Measurements from ENCODE around the gene HSD17B1. TPM values are rescaled to one million over a fixed set of nuclear protein-coding genes. Genes with fewer than 3 reads are reported as not detected.
"Not testable (repeated sequence)": the region's sequence is repeated elsewhere in the genome, so short reads cannot be mapped to it uniquely, and the experiment has no call there.

HSD17B1 gene
- total RNA-seq, 1 donor from 2014 or later, result 3.9 TPM

DNA sequence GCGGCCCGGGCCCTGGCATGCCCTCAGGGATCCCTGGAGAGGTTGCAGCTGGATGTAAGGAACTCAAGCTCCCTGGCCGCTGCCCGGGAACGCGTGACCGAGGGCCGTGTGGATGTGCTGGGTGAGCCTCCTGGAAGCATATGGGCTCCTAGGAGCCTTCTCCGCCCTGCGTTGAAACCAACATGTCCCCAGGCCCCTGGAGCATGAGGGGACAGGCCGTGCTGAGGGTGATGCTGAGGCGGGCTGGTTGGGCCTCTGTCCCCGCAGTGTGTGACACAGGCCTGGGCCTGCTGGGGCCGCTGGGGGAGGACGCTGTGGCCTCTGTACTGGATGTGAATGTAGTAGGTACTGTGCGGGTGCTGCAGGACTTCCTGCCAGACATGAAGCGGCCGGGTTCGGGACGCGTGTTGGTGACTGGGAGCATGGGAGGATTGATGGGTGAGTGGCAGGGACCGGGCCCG, 5.7 kb upstream of the HSD17B1 start:
- DNase-seq (ENCODE audit: low spot score), result no peak

DNA sequence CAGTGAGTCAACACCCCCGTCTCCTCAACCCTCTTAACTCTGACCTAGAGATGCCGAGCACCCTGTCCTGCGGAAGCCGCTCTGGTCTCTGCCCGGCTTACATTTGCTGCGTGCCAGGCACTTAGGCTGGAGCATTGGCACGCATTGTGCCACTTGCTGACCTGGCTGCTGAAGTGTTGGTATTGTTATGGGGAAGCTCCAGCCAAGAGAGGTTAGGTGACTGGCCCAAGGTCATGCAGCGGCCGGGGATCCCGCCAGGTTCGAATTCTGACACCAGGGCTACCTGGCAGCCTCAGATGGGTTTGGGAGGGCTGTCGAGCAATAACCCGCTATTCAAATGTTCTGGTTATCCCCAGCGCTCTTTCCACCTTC, 5.0 kb upstream of the HSD17B1 start:
- DNase-seq (ENCODE audit: low spot score), result no peak

DNA sequence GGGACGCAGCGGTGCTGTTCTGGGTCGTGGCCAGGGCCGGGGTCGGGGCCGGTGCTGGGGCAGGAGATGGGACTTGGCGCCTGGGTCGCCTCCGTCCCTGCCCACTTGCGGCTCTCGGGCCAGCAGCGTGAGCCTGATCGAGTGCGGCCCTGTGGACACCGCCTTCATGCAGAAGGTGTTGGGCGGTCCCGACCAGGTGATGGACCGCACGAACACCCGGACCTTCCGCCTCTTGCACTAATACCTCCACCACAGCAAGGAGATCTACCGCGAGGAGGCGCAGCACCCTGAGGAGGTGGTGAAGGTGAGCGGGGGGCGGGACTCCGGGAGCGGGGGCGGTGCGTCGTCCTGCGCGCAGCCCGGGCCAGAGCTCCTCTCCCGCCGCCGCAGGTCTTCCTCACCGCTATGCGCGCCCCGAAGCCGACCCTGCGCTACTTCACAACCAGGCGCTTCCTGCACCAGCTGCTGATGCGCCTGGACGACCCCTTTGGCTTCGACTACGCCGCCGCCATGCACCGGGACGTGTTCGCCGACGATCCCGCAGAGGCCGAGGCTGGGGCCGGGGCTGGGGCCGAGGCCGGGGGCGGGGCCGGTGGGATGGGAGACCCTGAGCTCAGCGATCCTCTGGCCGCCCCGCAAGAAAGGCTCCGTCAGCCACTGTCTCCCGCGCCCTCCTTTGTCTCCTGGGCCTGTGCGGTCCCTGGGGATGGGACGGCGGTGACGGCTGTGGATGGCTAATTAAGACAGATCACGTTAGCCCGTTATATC, 4.5 kb upstream of the HSD17B1 start:
- peak; percentile 60 for DNase-seq (ENCODE audit: low spot score)

DNA sequence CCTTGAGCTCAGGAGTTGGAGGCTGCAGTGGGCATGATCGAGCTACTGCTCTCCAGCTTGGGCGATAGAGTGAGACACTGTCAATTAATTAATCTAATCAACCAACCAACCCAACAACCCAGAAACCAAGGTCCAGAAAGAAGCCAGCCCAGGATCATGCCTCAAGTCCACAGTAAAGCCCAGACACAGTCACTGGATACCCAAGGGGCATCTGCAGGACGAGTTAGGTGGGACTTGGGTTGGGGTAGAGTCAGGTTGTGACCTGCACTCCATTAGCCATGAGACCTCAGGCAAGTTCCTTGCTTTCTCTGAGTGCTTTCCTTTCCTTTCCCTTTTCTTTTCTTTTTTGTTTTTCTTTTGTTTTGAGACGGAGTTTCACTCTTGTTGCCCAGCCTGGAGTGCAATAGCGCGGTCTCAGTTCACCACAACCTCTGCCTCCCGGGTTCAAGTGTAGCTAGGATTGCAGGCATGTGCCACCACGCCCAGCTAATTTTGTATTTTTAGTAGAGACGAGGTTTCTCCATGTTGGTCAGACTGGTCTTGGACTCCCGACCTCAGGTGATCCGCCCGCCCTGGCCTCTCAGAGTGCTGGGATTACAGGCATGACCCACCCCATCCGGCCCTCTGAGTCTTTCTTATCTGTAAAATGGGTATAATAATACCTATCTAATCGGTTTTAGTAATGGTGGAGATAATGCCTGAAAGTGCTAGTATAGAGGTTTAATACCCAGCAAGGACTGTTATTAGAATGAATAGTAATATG, 3.5 kb upstream of the HSD17B1 start:
- DNase-seq (ENCODE audit: low spot score), result no peak

DNA sequence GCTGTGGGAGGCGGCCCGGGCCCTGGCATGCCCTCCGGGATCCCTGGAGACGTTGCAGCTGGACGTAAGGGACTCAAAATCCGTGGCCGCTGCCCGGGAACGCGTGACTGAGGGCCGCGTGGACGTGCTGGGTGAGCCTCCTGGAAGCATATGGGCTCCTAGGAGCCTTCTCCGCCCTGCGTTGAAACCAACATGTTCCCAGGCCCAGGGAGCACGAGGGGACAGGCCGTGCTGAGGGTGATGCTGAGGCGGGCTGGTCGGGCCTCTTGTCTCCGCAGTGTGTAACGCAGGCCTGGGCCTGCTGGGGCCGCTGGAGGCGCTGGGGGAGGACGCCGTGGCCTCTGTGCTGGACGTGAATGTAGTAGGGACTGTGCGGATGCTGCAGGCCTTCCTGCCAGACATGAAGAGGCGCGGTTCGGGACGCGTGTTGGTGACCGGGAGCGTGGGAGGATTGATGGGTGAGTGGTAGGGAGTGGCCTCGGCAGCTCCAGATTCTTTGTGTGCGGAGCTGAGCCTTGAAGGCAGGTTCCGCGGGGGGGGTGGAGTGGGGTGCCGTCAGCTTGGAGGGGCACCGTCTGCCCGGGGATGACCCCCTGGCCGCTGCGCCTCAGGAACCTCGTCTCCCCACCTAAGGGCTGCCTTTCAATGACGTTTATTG, 567 bp downstream of the HSD17B1 start:
- peak; percentile 47 for DNase-seq (ENCODE audit: low spot score)

DNA sequence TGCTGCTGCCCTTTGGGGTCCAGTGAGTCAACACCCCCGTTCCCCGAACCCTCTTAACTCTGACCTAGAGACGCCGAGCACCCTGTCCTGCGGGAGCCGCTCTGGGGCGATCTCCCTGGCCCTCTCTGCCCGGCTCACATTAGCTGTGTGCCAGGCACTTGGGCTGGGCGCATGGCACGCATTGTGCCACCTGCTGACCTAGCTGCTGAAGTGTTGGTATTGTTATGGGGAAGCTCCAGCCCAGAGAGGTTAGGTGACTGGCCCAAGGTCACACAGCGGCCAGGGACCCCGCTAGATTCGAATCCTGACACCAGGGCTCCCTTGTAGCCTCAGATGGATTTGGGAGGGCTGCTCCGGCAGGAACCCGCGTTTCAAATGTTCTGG, 1.1 kb downstream of the HSD17B1 start:
- DNase-seq (ENCODE audit: low spot score), result no peak

DNA sequence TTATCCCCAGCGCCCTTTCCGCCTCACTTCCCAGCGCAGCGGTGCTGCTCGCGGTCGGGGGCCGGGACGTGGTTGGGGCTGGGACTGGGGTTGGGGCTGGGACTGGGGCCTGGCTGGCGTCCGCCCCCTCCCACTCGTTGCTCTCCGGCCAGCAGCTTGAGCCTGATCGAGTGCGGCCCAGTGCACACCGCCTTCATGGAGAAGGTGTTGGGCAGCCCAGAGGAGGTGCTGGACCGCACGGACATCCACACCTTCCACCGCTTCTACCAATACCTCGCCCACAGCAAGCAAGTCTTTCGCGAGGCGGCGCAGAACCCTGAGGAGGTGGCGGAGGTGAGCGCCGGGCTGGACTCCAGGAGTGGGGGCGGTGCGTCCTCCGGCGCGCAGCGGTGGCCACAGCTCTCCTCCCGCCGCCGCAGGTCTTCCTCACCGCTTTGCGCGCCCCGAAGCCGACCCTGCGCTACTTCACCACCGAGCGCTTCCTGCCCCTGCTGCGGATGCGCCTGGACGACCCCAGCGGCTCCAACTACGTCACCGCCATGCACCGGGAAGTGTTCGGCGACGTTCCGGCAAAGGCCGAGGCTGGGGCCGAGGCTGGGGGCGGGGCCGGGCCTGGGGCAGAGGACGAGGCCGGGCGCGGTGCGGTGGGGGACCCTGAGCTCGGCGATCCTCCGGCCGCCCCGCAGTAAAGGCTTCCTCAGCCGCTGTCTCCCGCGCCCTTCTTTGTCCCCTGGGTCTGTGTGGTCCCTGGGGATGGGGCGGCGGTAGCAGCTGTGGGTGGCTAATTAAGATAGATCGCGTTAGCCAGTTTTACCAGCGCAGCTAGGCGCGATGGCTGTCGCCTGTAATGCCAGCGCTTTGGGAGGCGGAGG, 1.8 kb downstream of the HSD17B1 start:
- DNase-seq (ENCODE audit: low spot score), result peak; percentile 91

DNA sequence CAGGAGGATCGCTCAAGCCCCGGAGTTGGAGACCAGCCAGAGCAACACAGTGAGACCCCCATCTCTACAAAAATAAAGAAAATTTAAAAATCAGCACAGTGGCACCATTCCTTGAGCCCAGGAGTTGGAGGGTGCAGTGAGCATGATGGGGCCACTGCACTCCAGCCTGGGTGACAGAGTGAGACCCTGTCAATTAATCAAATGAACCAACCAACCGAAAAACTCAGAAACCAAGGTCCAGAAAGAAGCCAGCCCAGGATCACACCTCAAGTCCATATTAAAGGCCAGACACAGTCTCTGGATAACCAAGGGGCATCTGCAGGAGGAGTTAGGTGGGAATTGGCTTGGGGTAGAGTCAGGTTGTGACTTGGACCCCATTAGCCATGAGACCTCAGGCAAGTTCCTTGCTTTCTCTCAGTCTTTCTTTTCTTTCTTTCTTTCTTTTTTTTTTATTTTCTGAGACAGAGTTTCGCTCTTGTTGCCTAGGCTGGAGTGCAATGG, 2.4 kb downstream of the HSD17B1 start:
- no peak for DNase-seq (ENCODE audit: low spot score)

DNA sequence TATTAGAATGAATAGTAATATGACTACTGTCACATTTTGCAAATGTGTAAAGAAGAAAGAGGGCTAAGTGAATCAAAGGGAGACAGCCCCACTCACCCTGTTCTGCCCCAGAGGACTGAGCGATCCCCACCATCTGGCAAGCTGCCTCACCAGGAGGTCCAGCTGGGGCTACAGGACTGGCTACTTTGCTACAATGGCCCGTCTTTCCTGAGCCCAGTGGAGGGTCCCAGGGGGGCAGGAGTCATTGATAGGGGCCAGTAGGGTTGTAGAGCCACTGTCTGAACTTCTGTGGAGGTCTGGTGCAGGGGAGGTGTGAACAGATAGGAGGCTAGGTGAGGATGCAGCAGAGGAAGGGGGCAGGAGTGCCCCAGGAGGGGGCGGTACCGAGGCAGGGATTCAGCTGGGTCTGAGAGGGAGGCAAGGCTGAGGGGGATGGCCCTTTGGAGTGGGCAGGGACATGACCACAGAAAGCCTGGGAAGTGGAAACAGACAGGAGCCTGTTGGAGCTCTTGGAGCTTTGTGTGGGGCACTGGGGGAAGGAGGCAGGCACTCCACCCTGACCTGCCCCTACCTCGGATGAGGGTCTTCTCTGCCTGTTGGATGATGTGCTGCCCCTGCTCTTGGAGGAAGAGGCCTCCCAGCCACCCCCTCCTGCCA, 3.4 kb downstream of the HSD17B1 start:
- not testable (repeated sequence) for DNase-seq (ENCODE audit: low spot score)

DNA sequence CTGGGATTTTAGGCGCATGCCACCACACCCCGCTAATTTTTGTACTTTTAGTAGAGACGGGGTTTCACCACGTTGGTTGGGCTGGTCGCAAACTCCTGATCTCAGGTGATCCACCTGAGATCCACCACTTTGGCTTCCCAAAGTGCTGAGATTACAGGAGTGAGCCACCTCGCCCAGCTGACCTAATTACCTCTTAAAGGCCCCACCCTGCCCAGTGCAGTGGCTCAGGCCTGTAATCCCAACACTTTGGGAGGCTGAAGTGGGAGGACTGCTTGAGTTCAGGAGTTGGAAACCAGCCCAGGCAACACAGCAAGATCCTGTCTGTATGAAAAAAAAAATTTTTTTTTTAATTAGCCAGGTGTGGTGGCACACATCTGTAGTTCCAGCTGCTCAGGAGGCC, 6.4 kb downstream of the HSD17B1 start:
- DNase-seq (ENCODE audit: low spot score), result no peak

DNA sequence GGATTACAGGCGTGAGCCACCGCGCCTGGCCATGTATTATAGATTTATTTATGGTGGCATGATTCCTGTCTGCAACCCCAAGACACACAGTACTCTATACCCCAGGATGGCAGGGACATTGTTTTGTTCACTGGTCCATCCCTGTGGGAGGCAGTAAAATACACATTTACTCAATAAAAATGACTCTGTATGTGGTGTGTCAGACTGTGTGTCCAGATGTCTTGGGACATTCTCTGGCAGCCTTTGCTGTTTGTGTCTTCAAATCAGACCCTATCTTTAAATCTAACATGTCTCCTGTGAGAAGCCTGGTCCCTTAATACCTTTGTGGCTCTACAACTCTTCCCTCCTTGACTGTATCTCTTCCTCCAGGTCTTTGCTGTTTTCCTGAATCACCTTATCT, 7.5 kb downstream of the HSD17B1 start:
- DNase-seq (ENCODE audit: low spot score), result no peak

DNA sequence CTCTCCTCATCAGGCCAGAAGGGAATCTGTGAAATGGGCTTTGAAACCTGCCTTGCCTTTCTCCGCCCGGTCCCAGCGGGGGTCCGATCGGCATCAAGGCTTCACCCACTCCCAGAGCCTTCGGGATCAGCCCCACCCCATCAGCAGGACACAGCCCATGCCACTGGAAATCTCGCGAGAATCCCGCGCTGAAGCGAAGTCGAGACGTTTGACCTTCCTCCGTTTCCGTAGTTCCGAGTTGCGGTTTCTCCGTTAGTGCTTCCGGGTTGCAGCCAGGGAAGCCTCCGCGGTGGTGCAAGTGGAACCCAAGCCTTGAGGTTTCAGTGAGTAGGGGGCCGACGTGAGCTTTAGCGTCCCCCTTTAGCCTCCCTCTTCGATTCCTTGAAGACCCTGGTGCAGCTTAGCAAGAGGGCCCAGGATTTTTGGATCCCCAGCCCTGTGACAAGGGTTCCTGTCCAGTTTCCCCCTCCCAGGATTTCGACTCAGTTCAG, 9.2 kb downstream of the HSD17B1 start, which contains the start of gene COASY:
COASY (plus strand) TSS at position 252 of the 491 bp plus-strand sequence. CDS start 475 bp downstream, outside the sequence.
- peak; percentile 99 for DNase-seq (ENCODE audit: low spot score)

DNA sequence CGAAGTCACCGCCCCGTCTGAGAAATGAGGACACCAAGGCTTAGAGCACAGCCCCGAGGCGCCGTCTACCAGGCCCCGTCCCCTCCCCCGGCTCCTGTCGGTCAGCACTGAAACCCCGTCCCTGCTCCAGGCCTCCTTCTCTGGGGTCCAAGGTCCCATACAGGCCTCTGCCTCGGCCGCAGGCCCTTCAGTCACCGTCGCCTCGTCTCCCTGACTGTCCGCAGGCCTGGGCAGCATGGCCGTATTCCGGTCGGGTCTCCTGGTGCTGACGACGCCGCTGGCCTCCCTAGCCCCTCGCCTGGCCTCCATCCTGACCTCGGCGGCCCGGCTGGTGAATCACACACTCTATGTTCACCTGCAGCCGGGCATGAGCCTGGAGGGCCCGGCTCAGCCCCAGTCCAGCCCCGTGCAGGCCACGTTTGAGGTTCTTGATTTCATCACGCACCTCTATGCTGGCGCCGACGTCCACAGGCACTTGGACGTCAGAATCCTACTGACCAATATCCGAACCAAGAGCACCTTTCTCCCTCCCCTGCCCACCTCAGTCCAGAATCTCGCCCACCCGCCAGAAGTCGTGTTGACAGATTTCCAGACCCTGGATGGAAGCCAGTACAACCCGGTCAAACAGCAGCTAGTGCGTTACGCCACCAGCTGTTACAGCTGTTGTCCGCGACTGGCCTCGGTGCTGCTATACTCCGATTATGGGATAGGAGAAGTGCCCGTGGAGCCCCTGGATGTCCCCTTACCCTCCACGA, 9.8 kb downstream of the HSD17B1 start:
- no peak for DNase-seq (ENCODE audit: low spot score)

DNA sequence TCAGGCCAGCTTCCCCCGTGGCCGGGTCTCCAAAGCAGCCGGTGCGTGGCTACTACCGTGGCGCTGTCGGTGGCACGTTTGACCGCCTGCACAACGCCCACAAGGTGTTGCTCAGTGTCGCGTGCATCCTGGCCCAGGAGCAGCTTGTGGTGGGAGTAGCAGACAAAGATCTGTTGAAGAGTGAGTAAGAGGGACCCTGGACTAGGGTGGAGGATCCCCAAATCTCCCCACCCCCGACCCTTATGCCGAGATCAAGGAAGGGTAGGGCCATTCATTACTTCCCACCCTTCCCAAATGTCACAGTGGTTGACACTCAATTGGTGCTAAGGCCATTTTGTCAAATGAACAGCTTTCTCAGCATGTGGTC, 10.4 kb downstream of the HSD17B1 start:
- no peak for DNase-seq (ENCODE audit: low spot score)

DNA sequence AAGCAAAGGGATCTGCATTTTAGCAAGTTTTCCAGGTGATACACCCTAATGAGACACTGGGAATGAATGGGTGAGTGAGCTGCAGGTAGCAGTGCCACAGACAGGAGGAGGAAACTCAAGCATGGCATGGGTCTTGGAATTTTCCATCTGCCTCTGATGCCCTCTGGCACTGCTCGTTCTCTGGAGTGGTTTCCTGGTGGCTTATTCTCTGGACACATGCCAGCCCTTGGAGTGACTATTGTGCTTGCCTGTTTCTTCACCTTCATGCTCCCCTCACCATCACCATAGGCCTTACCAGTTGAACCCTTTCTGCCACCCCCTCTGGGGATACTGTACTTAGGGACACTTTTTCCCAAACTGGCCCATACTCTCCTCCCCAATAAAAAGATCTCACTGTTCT, 10.8 kb downstream of the HSD17B1 start:
- DNase-seq (ENCODE audit: low spot score), result no peak

DNA sequence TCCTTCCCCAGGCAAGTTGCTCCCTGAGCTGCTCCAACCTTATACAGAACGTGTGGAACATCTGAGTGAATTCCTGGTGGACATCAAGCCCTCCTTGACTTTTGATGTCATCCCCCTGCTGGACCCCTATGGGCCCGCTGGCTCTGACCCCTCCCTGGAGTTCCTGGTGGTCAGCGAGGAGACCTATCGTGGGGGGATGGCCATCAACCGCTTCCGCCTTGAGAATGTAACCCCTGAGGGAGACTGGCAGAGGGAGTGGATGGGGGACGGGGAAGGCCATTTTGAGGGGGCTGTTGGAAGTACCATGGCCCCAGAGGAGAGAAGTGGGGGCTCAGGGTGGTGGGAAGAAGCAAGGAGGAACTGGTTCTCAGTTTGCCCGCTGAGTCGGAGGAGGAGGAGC, 11.2 kb downstream of the HSD17B1 start:
- DNase-seq (ENCODE audit: low spot score), result no peak

DNA sequence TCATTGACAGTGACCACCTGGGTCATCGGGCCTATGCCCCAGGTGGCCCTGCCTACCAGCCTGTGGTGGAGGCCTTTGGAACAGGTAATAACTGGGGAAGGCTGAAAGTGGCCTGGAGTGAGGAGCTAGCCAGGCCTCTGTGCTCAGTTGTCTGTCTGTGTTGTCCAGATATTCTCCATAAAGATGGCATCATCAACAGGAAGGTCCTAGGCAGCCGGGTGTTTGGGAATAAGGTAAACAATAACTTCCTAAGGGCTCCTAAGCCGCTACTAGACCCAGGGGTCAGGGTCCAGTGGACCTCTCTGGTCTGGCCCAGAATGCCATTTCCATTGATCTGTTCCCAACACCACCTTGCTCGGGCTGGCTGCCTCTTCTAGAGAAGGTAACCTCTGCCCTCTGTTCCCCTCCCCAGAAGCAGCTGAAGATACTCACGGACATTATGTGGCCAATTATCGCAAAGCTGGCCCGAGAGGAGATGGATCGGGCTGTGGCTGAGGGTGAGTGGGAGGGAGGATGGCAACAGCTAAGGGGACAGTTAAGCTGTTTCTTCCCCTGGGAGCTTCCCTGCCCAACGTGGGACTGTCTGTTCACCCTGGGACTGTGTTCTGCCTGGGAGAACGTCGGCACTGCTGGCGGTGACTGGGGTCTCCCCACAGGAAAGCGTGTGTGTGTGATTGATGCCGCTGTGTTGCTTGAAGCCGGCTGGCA, 12.2 kb downstream of the HSD17B1 start:
- no peak for DNase-seq (ENCODE audit: low spot score)

DNA sequence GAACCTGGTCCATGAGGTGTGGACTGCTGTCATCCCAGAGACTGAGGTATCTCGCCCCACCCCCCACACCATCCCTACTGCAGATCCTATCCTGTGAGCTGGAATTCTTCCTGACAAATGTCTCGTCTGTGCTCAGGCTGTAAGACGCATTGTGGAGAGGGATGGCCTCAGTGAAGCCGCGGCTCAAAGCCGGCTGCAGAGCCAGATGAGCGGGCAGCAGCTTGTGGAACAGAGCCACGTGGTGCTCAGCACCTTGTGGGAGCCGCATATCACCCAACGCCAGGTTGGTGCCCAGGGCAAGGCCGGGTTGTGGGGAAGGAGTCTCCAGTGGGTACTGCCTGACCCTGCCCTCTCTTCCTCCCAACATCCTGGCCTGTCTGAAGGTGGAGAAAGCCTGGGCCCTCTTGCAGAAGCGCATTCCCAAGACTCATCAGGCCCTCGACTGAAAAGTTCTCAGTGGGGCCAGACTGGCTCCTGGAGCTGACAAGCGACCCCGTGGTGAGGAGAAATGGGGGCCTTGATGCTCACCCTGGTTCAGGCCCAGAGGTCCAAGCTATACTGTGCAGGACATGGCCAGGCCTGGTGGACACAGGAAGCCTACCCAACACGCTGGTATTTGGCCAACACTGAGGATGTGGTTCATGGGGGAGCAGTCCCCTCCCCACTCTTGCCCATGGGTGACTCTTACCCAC, 12.9 kb downstream of the HSD17B1 start:
- no peak for DNase-seq (ENCODE audit: low spot score)

All from umbilical cord (tissue), 2 donors.